Colonic mucosa (tissue), 4 donors: ENCODE measurements around the gene MAN1B1. TPM values are rescaled to one million over a fixed set of nuclear protein-coding genes. Genes with fewer than 3 reads are reported as not detected.

Experiments used
- DNase-seq: peaks from one replicate; pipeline ENCODE4 v3.0.0-alpha.2; 2020
- H3K27ac ChIP-seq: fragments of 200-600 bp; one replicate; pipeline ENCODE4 v1.8.0; 2021
- H3K27me3 ChIP-seq: fragments of 200-600 bp; one replicate; pipeline ENCODE4 v1.8.0; 2021
- H3K36me3 ChIP-seq: fragments of 200-600 bp; one replicate; pipeline ENCODE4 v1.8.0; 2021
- H3K4me1 ChIP-seq: fragments of 200-600 bp; one replicate; pipeline ENCODE4 v1.8.0; 2021; ENCODE audit warnings: mild to moderate bottlenecking
- H3K4me3 ChIP-seq: fragments of 200-600 bp; one replicate; pipeline ENCODE4 v1.8.0; 2021
- H3K9ac ChIP-seq, 2 donors: one replicate each; pipeline ENCODE4 v1.7.0; 2013; ENCODE audit warnings: control low read depth in 2 of 2, low read depth in 2 of 2, low read length in 2 of 2
- H3K9me3 ChIP-seq: fragments of 200-600 bp; one replicate; pipeline ENCODE4 v1.8.0; 2021
- CTCF ChIP-seq: fragments of 200-600 bp; IDR thresholded peaks from one replicate; pipeline ENCODE4 v1.8.0; 2022; ENCODE audit warnings: antibody characterized with exemption, mild to moderate bottlenecking
- intact Hi-C: fragments of 100-400 bp; cut with DNase I; formaldehyde crosslinking; loops from one replicate; pipeline ENCODE4 v1.14.1; 2022
- total RNA-seq, 2 donors: library from RNA; stranded (reverse); fragmentation: NEBNext Ultra II Directional in 1 of 2; extraction: Animal tissue kit (Norgen Biotek cat#: 25700) in 1 of 2; gene quantifications; one replicate each; pipeline ENCODE4 v1.2.1, GENCODE V29; 2021
- donor health status: healthy.
- donor health status: DM: no; HTN: no; CAD: no.
- donor health status: DM: no; HTN: no; CAD: no.

Gene MAN1B1
- total RNA-seq, 2 donors from 2014 or later = 43.5 to 52.6 TPM

GRCh38 chr9:137103206-137103999 lies 16.6 kb downstream of the MAN1B1 start:
- TF ChIP-seq CTCF = no peak
- Histone ChIP-seq H3K27me3 (no peaks in the 10 kb centered on the region), H3K4me3 (no peak overlapping the region), H3K36me3 (no peaks in the 10 kb centered on the region), H3K4me1 (no peaks in the 10 kb centered on the region), H3K9me3 (no peaks in the 10 kb centered on the region), H3K9ac (no peak overlapping the region), H3K27ac (no peak overlapping the region)
- no peak for DNase-seq
- intact Hi-C loops = no loop called here

- no peak for TF ChIP-seq CTCF
- H3K4me1 ChIP-seq = no peaks in the 10 kb centered on the region
- intact Hi-C loops = no loop called here
- DNase-seq = no peak
- H3K27ac ChIP-seq = no peak overlapping the region
- no peak overlapping the region for H3K9ac ChIP-seq
- H3K9me3 ChIP-seq = no peaks in the 10 kb centered on the region
- no peak overlapping the region for H3K4me3 ChIP-seq
- H3K36me3 ChIP-seq = no peaks in the 10 kb centered on the region
- H3K27me3 ChIP-seq = no peaks in the 10 kb centered on the region
Observed at GRCh38 chr9:137105814-137106661, 19.3 kb downstream of the MAN1B1 start.

GRCh38 chr9:137106662-137107250 lies 20.0 kb downstream of the MAN1B1 start:
- Histone ChIP-seq H3K27ac (no peak overlapping the region), H3K36me3 (no peaks in the 10 kb centered on the region), H3K9ac (no peak overlapping the region), H3K27me3 (no peaks in the 10 kb centered on the region), H3K9me3 (no peaks in the 10 kb centered on the region), H3K4me3 (no peak overlapping the region), H3K4me1 (no peaks in the 10 kb centered on the region)
- no peak for DNase-seq
- no peak for TF ChIP-seq CTCF
- intact Hi-C loops = no loop called here

GRCh38 chr9:137107312-137107921 lies 20.6 kb downstream of the MAN1B1 start:
- Histone ChIP-seq H3K27me3 (no peaks in the 10 kb centered on the region), H3K9ac (no peak overlapping the region), H3K36me3 (no peaks in the 10 kb centered on the region), H3K4me1 (no peaks in the 10 kb centered on the region), H3K9me3 (no peaks in the 10 kb centered on the region), H3K4me3 (no peak overlapping the region), H3K27ac (no peak overlapping the region)
- intact Hi-C loops = no loop called here
- DNase-seq = no peak
- no peak for TF ChIP-seq CTCF

- Histone ChIP-seq H3K9me3 (no peaks in the 10 kb centered on the region), H3K27me3 (no peaks in the 10 kb centered on the region), H3K4me1 (no peaks in the 10 kb centered on the region), H3K9ac (no peak overlapping the region), H3K36me3 (no peaks in the 10 kb centered on the region), H3K4me3 (no peak overlapping the region), H3K27ac (no peak overlapping the region)
- no peak for TF ChIP-seq CTCF
- intact Hi-C loops = no loop called here
- DNase-seq = no peak
Observed at GRCh38 chr9:137107982-137108381, 21.2 kb downstream of the MAN1B1 start.
